ENCODE measurements around the gene UPK2. TPM values are rescaled to one million over a fixed set of nuclear protein-coding genes. Genes with fewer than 3 reads are reported as not detected.
A peak's percentile ranks its signal among the peaks of the same experiment; 100 is the strongest.

The UPK2 gene
- total and polyA plus RNA-seq, 2 of the 13 experiments (the other 11 are each of a cell fraction or from before 2014, with no cell fraction given) = not detected

GRCh38 chr11:118928870-118929500 is 27.1 kb upstream of the UPK2 start (continued):
- TF ChIP-seq SNAI1 (CRISPR knock-in tag; IDR thresholded peaks at IDR 0.05; ENCODE audit: borderline replicate concordance) (peak; percentile 63; the same call in 1 of the 2 replicates), ZNF574 (CRISPR knock-in tag; IDR thresholded peaks at IDR 0.05) (no peak), PREB (CRISPR knock-in tag; IDR thresholded peaks at IDR 0.05) (no peak), TFDP1 (CRISPR knock-in tag; IDR thresholded peaks at IDR 0.05; ENCODE audit: borderline replicate concordance) (no peak), RFX5 (IDR thresholded peaks at IDR 0.05; ENCODE audit: low read depth, low read length) (no peak), NR0B2 (CRISPR knock-in tag; IDR thresholded peaks at IDR 0.05) (no peak), NFATC3 (CRISPR knock-in tag; IDR thresholded peaks at IDR 0.05) (no peak), ZSCAN9 (CRISPR knock-in tag; IDR thresholded peaks at IDR 0.05; ENCODE audit: borderline replicate concordance) (no peak), ZMAT3 (CRISPR knock-in tag; conservative IDR thresholded peaks at IDR 0.05) (no peak), HNRNPLL (IDR thresholded peaks at IDR 0.05; ENCODE audit: low read depth, low read length, poor library complexity, severe bottlenecking) (peak; percentile 29), CCAR2 (optimal IDR thresholded peaks at IDR 0.05; ENCODE audit: low read depth, low read length) (no peak), ZNF350 (CRISPR knock-in tag; IDR thresholded peaks at IDR 0.05; ENCODE audit: borderline replicate concordance, low read depth) (no peak; the same call in 1 of the 2 replicates), EP300 (IDR thresholded peaks at IDR 0.05; ENCODE audit: low read depth in 2 of 2, low read length in 2 of 2) (no peak), EP300 (CRISPR knock-in tag; IDR thresholded peaks at IDR 0.05; ENCODE audit: borderline replicate concordance) (no peak), ZNF503 (CRISPR knock-in tag; IDR thresholded peaks at IDR 0.05) (no peak)
- TF ChIP-seq, protein P1, sequence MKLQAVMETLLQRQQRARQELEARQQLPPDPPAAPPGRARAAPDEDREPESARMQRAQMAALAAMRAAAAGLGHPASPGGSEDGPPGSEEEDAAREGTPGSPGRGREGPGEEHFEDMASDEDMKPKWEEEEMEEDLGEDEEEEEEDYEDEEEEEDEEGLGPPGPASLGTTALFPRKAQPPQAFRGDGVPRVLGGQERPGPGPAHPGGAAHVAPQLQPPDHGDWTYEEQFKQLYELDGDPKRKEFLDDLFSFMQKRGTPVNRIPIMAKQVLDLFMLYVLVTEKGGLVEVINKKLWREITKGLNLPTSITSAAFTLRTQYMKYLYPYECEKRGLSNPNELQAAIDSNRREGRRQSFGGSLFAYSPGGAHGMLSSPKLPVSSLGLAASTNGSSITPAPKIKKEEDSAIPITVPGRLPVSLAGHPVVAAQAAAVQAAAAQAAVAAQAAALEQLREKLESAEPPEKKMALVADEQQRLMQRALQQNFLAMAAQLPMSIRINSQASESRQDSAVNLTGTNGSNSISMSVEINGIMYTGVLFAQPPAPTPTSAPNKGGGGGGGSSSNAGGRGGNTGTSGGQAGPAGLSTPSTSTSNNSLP (IDR thresholded peaks at IDR 0.05; ENCODE audit: low read depth, low read length) = no peak
- TF ChIP-seq, protein P2, sequence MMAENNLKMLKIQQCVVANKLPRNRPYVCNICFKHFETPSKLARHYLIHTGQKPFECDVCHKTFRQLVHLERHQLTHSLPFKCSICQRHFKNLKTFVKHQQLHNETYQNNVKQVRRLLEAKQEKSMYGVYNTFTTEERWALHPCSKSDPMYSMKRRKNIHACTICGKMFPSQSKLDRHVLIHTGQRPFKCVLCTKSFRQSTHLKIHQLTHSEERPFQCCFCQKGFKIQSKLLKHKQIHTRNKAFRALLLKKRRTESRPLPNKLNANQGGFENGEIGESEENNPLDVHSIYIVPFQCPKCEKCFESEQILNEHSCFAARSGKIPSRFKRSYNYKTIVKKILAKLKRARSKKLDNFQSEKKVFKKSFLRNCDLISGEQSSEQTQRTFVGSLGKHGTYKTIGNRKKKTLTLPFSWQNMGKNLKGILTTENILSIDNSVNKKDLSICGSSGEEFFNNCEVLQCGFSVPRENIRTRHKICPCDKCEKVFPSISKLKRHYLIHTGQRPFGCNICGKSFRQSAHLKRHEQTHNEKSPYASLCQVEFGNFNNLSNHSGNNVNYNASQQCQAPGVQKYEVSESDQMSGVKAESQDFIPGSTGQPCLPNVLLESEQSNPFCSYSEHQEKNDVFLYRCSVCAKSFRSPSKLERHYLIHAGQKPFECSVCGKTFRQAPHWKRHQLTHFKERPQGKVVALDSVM (CRISPR knock-in tag; IDR thresholded peaks at IDR 0.05) = no peak

Data from HepG2 (cell line).